Osteocyte (in vitro differentiated cells): ENCODE measurements around the gene CCDC106. TPM values are rescaled to one million over a fixed set of nuclear protein-coding genes. Genes with fewer than 3 reads are reported as not detected.

Experiments used
- DNase-seq: peaks from one replicate; pipeline ENCODE4 v3.0.0; 2021; ENCODE audit warnings: mixed read lengths; ENCODE audit not compliant: unreplicated experiment; ENCODE audit errors: extremely low spot score
- H3K27ac Mint-ChIP-seq: one replicate; pipeline ENCODE4 v1.8.0; 2021; ENCODE audit warnings: mild to moderate bottlenecking, mixed read lengths; ENCODE audit not compliant: unreplicated experiment
- H3K27me3 Mint-ChIP-seq: one replicate; pipeline ENCODE4 v1.8.0; 2021; ENCODE audit warnings: mixed read lengths; ENCODE audit not compliant: unreplicated experiment
- H3K36me3 Mint-ChIP-seq: one replicate; pipeline ENCODE4 v1.8.0; 2021; ENCODE audit warnings: mixed read lengths; ENCODE audit not compliant: unreplicated experiment
- H3K4me1 Mint-ChIP-seq: one replicate; pipeline ENCODE4 v1.8.0; 2021; ENCODE audit warnings: mixed read lengths; ENCODE audit not compliant: unreplicated experiment
- H3K4me3 Mint-ChIP-seq: one replicate; pipeline ENCODE4 v1.8.0; 2021; ENCODE audit warnings: mild to moderate bottlenecking, moderate library complexity, mixed read lengths; ENCODE audit not compliant: unreplicated experiment
- H3K9me3 Mint-ChIP-seq: one replicate; pipeline ENCODE4 v1.8.0; 2021; ENCODE audit warnings: mixed read lengths; ENCODE audit not compliant: unreplicated experiment
- CTCF ChIP-seq: fragments of 200-600 bp; sonication (generic); IDR thresholded peaks from 2 replicates; pipeline ENCODE4 v1.5.0; 2021; ENCODE audit warnings: antibody characterized with exemption, mild to moderate bottlenecking, moderate library complexity
- total RNA-seq: library from RNA; stranded (reverse); gene quantifications from 2 replicates; pipeline ENCODE4 v1.2.1, GENCODE V29; 2021

CCDC106 gene
- total RNA-seq, 1 donor from 2014 or later = 25.9 TPM

GRCh38 chr19:55622242-55622969 is 25.6 kb upstream of the CCDC106 start:
- H3K9me3 Mint-ChIP-seq = no peaks in the 10 kb centered on the region

GRCh38 chr19:55623130-55623529 is 24.9 kb upstream of the CCDC106 start:
- Mint-ChIP-seq H3K27ac (peak overlapping the region; percentile 98), H3K36me3 (peaks cover 1% of the 10 kb centered on the region), H3K9me3 (no peaks in the 10 kb centered on the region), H3K27me3 (no peaks in the 10 kb centered on the region), H3K4me1 (peaks cover 17% of the 10 kb centered on the region), H3K4me3 (no peak overlapping the region)
- DNase-seq = no peak
- TF ChIP-seq CTCF = no peak

More at GRCh38 chr19:55622242-55622969, 25.6 kb upstream of the CCDC106 start:
- no peak overlapping the region for H3K4me3 Mint-ChIP-seq
- no peaks in the 10 kb centered on the region for H3K27me3 Mint-ChIP-seq
- no peak overlapping the region for H3K27ac Mint-ChIP-seq
- peaks cover 17% of the 10 kb centered on the region for H3K4me1 Mint-ChIP-seq
- no peak for DNase-seq
- peaks cover 6% of the 10 kb centered on the region for H3K36me3 Mint-ChIP-seq
- no peak for TF ChIP-seq CTCF

- DNase-seq = no peak
- Mint-ChIP-seq H3K4me3 (no peak overlapping the region), H3K9me3 (no peaks in the 10 kb centered on the region), H3K4me1 (peaks cover 17% of the 10 kb centered on the region), H3K27me3 (no peaks in the 10 kb centered on the region), H3K27ac (peak overlapping the region; percentile 98), H3K36me3 (peaks cover 1% of the 10 kb centered on the region)
- no peak for TF ChIP-seq CTCF
Observed at GRCh38 chr19:55623561-55623960, 24.5 kb upstream of the CCDC106 start.

- peak; percentile 98 for DNase-seq
- TF ChIP-seq CTCF = no peak
- H3K27me3 Mint-ChIP-seq = no peaks in the 10 kb centered on the region
- peak within 1 kb of the TSS; percentile 98 for H3K27ac Mint-ChIP-seq
- H3K4me1 Mint-ChIP-seq = peaks cover 17% of the 10 kb centered on the region
- H3K36me3 Mint-ChIP-seq = peaks cover 1% of the 10 kb centered on the region
- peak within 1 kb of the TSS; percentile 91 for H3K4me3 Mint-ChIP-seq
- no peaks in the 10 kb centered on the region for H3K9me3 Mint-ChIP-seq
Observed at GRCh38 chr19:55624109-55625003, 23.7 kb upstream of the CCDC106 start, which contains the start of gene ZNF784. ZNF784 (minus strand) TSS chr19:55624566; CDS start chr19:55624561, 5 bp downstream.

GRCh38 chr19:55625004-55625326 is 23.0 kb upstream of the CCDC106 start:
- Mint-ChIP-seq H3K27me3 (no peaks in the 10 kb centered on the region), H3K4me3 (peak overlapping the region; percentile 91), H3K36me3 (peaks cover 1% of the 10 kb centered on the region), H3K9me3 (no peaks in the 10 kb centered on the region), H3K27ac (peak overlapping the region; percentile 68), H3K4me1 (peaks cover 17% of the 10 kb centered on the region)
- no peak for TF ChIP-seq CTCF
- no peak for DNase-seq
